GM20000 (cell line): Measurements from ENCODE around the gene EIF2B2.

Source experiments
- DNase-seq: peaks from one replicate; pipeline ENCODE4 v3.0.0; 2012; ENCODE audit warnings: low spot score
- CTCF ChIP-seq: IDR thresholded peaks from 2 replicates; pipeline ENCODE4 v1.5.1; 2012; ENCODE audit warnings: mild to moderate bottlenecking, control low read depth; ENCODE audit errors: extremely low read depth, missing control alignments

EIF2B2 gene

DNA sequence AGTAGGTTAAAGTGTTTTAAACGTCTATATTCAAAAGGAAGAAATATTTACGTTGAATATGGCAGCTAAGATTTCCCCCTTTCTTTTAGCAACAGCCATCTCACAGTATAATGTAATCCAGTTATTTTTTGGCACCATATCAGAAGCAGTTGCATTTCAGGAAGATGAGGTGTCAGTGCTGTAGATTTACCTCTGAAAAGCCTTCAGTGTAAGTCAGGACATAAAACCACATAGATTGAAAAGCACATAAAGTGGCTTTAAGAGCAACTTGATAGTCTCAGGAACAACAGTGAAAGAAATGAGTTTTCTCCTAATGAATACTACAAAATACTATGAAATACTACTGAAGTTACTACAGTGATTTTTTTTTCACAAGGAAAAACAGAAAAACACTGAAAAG, 41.6 kb downstream of the EIF2B2 start:
- no peak for TF ChIP-seq CTCF
- DNase-seq: no peak

DNA sequence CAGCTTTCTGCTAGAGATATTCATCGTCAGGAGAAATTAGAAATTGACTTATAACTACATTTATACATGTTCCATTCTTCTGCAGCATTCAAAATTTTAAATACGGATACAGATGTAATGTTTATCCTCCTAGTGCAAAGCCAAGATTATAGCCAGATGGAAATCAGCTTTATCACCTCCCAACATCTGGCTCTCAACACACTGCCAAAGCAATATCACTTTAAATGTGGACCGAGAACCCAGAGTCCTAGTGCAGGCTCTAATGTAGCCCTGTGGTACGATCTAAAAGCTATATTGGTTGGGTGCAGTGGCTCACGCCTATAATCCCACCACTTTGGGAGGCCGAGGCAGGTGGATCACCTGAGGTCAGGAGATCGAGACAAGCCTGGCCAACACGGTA, 42.0 kb downstream of the EIF2B2 start:
- DNase-seq: no peak
- TF ChIP-seq CTCF: no peak

DNA sequence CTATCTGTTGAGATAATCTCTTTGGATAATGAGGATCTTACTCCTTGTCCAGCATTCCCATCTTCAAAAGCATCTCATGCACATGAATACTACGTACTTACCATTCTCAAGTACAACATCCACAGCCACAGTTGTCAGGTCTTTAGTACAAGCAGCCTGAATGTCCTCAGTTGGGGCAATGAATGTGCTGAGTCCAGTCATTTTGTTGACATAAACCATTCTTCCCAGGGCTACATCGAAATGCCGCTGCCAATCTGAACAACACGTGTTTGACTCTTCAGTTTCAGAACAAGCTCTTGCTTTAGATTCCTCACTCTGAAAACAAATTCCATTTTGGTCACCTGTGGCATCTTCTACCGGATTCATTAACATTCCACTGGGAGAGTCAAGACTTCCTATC, 43.6 kb downstream of the EIF2B2 start:
- TF ChIP-seq CTCF: no peak
- no peak for DNase-seq

- no peak for TF ChIP-seq CTCF
Observed at GRCh38 chr14:75046899-75047298, 44.2 kb downstream of the EIF2B2 start.

GRCh38 chr14:75047506-75047905, 44.8 kb downstream of the EIF2B2 start:
- TF ChIP-seq CTCF: no peak

More at GRCh38 chr14:75046899-75047298, 44.2 kb downstream of the EIF2B2 start:
- no peak for DNase-seq

GRCh38 chr14:75048101-75048500, 45.4 kb downstream of the EIF2B2 start:
- DNase-seq: no peak
- no peak for TF ChIP-seq CTCF

More at GRCh38 chr14:75047506-75047905, 44.8 kb downstream of the EIF2B2 start:
- no peak for DNase-seq

DNA sequence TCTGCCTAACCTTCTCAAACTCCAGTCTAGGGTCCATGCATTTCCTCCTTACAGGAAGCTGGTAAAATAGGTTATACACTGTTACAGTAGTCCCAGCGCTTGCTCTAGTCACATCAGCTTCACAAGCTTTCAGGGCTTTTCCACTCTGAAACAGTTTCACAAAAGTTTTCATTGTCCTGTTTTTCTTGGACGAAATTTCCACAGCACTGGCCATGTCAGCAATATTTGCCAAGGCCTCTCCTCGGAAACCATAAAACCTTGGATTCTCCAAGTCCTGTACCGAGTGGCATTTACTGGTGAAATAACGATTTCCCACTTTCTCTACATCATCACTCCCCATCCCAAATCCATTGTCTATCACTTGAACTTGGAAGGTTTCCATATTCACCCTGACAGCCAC, 46.4 kb downstream of the EIF2B2 start:
- no peak for DNase-seq
- no peak for TF ChIP-seq CTCF
